Effector CD8-positive, alpha-beta T cell (primary cell): ENCODE measurements around the gene FAM193B.
A peak's percentile ranks its signal among the peaks of the same experiment; 100 is the strongest.
"Not testable (repeated sequence)": the region's sequence is repeated elsewhere in the genome, so short reads cannot be mapped to it uniquely, and the experiment has no call there.

Source experiments
- DNase-seq: peaks from one replicate; lab custom pipeline; 2025; lab: John Stamatoyannopoulos, UW

The FAM193B gene

DNA sequence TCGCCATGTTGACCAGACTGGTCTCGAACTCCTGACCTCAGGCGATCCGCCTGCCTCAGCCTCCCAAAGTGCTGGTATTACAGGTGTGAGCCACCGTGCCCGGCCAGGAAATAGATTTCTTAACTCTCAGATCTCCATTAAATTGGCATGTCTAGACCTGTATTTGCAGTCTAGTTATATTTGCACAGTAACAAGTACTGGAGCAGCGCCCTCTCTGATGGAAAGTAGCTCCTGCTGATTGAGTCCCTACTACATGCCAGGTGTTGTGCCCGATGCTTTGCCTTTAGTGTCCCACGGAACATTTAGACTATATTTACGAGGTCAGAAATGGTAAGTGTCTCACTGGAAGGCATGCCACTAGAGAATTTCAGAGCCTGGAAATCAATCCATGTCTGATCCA is 21.8 kb upstream of the FAM193B start:
- DNase-seq, result no peak

DNA sequence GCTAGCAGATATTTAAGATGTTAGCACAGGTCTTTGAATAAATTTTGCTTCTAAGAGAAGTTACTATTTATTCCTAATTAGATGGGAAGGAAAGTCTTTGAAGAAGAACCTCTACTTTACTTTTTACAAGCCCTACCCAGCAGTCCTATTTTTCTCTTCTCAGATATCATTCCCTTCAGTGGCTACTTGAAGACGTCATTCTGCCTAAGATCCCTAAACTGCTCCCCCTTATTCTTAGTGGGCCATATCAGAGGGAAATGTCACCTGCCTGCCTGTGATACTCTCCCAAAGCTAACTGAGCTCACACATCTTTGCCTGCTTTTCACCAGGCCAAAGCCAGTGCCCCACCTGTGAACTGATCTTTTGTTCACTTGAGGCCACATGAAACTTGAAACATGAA is 21.1 kb upstream of the FAM193B start:
- DNase-seq, result no peak

GRCh38 chr5:177569894-177570293 is 15.5 kb upstream of the FAM193B start:
- no peak for DNase-seq

GRCh38 chr5:177568326-177568725 is 14.0 kb upstream of the FAM193B start:
- DNase-seq, result no peak

GRCh38 chr5:177565046-177565445 is 10.7 kb upstream of the FAM193B start:
- DNase-seq, result no peak

DNA sequence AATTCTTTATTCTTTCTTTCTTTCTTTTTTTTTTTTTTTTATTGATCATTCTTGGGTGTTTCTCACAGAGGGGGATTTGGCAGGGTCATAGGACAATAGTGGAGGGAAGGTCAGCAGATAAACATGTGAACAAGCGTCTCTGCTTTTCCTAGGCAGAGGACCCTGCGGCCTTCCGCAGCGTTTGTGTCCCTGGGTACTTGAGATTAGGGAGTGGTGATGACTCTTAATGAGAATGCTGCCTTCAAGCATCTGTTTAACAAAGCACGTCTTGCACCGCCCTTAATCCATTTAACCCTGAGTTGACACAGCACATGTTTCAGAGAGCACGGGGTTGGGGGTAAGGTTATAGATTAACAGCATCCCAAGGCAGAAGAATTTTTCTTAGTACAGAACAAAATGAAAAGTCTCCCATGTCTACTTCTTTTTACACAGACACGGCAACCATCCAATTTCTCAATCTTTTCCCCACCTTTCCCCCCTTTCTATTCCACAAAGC is 5.1 kb upstream of the FAM193B start:
- not testable (repeated sequence) for DNase-seq

DNA sequence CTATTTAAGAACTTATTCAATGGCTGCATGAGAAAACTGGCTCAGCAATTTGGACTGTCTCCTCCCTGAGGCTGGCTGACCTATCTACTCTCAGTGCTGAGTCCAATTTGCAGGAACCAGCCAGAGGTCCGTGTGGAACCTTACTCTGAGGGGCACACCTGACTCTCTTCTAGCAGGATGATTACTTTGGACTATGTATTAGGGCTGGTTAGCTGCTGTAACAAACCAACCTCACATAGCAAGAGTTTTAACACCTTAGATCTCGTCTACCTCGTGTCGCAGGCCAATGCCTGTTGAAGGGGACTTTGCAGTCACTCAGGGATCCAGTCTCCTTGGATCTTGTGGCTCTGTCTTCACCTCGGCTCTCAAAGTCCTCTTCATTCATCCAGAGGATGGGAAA is 3.4 kb upstream of the FAM193B start:
- DNase-seq, result no peak

GRCh38 chr5:177557041-177557647 is 2.8 kb upstream of the FAM193B start:
- DNase-seq, result no peak

- no peak for DNase-seq
Observed at GRCh38 chr5:177555665-177556064, 1.3 kb upstream of the FAM193B start.

- no peak for DNase-seq
Observed at GRCh38 chr5:177555228-177555627, 865 bp upstream of the FAM193B start.

DNA sequence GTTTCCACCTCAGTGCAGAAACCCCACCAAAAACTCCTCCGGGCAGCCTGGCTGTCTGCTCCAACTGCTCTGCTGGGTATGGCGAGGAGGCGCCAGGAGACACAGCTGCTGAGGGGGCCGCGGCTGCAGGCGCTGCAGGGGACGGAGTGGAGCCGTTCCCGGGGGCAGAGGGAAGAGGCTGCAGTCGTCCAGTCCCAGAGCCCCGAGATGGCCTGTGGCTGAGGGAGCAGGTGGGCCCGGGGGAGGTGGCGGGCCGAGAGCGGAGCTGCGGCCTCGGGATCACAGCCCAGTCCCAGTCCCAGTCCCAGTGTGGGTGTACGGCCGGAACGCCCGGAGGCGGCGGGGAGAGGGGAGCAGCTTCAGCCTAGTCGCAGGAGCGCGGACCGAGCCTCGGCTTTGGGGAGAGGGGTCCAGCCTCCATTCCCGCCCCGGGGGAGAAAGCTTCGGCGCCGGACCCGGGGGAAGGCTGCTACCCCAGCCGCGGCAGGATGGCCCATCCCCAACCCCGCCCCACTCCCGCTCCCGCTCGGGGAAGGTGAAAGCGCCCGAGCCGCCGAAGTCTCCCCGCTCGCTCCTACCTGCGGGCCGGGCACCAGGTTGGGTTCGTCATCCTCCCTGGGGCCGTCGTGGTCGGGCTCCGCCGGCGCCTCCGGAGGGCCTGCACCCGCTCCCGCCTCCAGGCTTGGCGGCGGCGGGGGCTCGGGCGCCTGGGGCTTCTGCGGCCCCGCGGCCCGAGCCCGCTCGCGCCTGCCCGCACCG is 513 bp downstream of the FAM193B start:
- peak; percentile 24 for DNase-seq

DNA sequence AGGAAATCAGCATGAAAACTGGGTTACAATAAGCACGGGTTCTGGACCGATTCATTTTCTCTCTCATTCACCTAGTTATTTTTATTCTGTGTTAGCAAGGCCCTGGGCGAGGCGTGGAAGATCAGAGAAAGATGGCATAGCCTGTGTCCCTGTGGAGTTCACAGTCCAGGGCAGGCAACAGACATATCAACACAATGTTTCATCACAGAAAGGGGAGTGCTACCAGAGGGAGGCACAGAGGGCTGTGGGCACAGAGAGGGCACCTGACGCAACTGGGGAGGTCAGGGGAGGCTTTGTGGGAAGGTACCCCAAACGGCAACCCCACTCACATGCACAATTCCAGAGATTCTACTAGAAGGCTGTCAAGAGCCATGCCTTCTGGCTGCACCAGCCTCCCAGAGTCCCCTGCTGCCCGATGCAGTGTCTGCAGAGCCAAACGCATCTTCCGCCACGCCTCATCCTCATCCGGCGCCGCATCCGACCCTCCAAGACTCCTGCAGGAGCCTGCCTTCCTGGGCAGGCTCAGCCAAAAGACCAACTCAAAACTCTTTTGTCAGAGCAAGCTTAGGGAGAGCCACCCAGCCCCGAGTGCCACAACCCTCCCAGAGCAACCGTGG is 1.4 kb downstream of the FAM193B start:
- no peak for DNase-seq

GRCh38 chr5:177550122-177550521 is 4.2 kb downstream of the FAM193B start:
- DNase-seq, result no peak

DNA sequence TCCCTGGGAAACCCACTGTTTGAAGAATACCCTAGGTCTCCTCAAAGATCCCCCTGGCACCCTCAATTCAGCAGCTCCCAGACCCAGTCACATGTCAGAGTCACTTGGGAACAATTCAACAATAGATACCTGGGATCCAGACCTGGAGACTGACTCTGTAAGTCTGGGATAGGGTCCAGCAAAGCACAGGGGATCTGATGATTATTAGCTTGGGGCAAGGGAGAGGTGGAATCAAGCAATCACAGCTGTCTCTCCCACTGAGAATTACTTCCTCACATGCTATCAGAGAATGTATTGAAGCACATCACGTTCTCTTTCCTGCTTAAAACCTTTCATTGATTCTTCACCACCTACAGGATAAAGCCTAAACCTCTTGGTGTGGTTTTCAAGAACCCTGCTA is 5.9 kb downstream of the FAM193B start:
- DNase-seq, result no peak

DNA sequence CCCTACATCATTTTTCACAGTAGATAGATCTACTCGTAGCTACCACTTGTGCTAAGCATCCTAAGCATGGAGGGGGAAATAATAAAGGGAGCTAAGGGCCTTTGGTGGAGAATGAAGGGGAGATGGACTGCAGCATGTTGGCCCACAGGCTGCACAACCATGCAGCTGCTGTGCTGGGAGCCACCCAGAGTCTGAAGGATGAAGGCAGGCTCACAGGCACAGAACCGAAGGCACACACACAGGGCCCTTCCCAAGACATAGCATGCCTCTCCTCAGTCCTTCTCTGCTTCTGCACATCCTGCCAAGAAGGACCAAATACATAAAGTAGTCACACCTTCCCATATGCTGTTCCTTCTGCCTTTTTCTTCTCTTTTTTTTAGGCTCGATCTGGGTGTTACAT is 6.6 kb downstream of the FAM193B start:
- DNase-seq, result no peak

GRCh38 chr5:177546258-177546741 is 8.1 kb downstream of the FAM193B start:
- no peak for DNase-seq

DNA sequence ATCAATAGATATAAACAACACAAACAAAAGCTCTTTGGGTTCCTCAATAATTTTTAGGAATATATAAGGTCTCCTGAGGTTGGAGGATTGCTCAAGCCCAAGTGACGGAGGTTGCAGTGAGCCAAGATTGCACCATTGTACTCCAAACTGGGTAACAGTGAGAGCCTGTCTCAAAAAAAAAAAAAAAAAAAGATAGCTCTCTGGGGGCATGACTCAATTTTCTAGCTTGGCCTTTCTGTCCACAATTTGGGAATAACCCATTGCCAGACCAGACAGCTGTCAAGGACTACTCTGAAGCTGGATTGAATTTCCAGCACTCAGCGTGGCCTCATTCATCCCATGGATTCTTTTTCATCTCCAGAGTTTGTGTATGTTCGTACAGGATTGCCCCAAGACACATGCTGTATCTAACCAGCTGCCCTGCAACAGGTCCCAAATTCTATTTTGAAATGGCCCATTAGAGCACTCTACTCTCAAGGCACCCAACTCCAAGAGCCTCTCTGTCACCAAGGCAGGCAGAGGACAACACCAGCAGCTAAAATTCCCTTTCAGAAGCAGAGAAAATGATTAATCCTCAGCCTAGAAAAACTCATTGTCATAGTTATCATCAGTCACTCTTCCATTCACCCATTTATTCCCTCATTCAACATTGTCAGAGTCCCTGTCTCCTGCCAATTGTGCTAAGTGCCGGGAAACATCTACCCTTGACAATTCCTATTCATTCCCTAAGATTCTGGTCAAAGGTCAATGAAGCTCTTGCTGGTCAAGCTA is 8.7 kb downstream of the FAM193B start:
- no peak for DNase-seq

- DNase-seq, result no peak
Observed at GRCh38 chr5:177542816-177543465, 11.4 kb downstream of the FAM193B start.

- no peak for DNase-seq
Observed at GRCh38 chr5:177540438-177540837, 13.9 kb downstream of the FAM193B start.

- DNase-seq, result no peak
Observed at GRCh38 chr5:177539411-177539810, 15.0 kb downstream of the FAM193B start.

- DNase-seq, result no peak
Observed at GRCh38 chr5:177538876-177539275, 15.5 kb downstream of the FAM193B start.
